Activated CD4-positive, alpha-beta T cell treated with anti-CD3 and anti-CD28 coated beads, Interleukin-10, Interleukin-2, amounts not matched to agents 100 ng/mL and 50 ng/mL, durations not matched to agents 16 hours and 8 hours (primary cell): Measurements from ENCODE around the gene ZNF611.
"Not testable (repeated sequence)": the region's sequence is repeated elsewhere in the genome, so short reads cannot be mapped to it uniquely, and the experiment has no call there.

Experiments used
- DNase-seq: peaks from one replicate; pipeline ENCODE4 v3.0.0-alpha.2; 2020

The ZNF611 gene

GRCh38 chr19:52734893-52735661 is at the start of gene ZNF611:
Gene ZNF611 (minus strand): TSS chr19:52735044. CDS start chr19:52715894, 19,150 bp downstream.
- peak; percentile 97 for DNase-seq

GRCh38 chr19:52782864-52783263 is 48.0 kb upstream of the ZNF611 start:
- not testable (repeated sequence) for DNase-seq

- DNase-seq = peak; percentile 22
Observed at GRCh38 chr19:52778811-52779210, 44.0 kb upstream of the ZNF611 start.

GRCh38 chr19:52756447-52756846 is 21.6 kb upstream of the ZNF611 start:
- DNase-seq = not testable (repeated sequence)

- DNase-seq = no peak
Observed at GRCh38 chr19:52749780-52750179, 14.9 kb upstream of the ZNF611 start.

GRCh38 chr19:52748336-52748950 is 13.6 kb upstream of the ZNF611 start:
- DNase-seq = peak; percentile 15

- not testable (repeated sequence) for DNase-seq
Observed at GRCh38 chr19:52745919-52746318, 11.1 kb upstream of the ZNF611 start.

GRCh38 chr19:52743091-52743490 is 8.2 kb upstream of the ZNF611 start:
- no peak for DNase-seq

- DNase-seq = peak; percentile 21
Observed at GRCh38 chr19:52742516-52742915, 7.7 kb upstream of the ZNF611 start.

GRCh38 chr19:52741951-52742485 is 7.2 kb upstream of the ZNF611 start:
- DNase-seq = no peak

GRCh38 chr19:52741371-52741770 is 6.5 kb upstream of the ZNF611 start:
- DNase-seq = not testable (repeated sequence)

- DNase-seq = no peak
Observed at GRCh38 chr19:52739576-52739975, 4.7 kb upstream of the ZNF611 start.

- no peak for DNase-seq
Observed at GRCh38 chr19:52735734-52736133, 890 bp upstream of the ZNF611 start.

- no peak for DNase-seq
Observed at GRCh38 chr19:52734331-52734892, 432 bp downstream of the ZNF611 start.

GRCh38 chr19:52726051-52726450 is 8.8 kb downstream of the ZNF611 start:
- not testable (repeated sequence) for DNase-seq

- no peak for DNase-seq
Observed at GRCh38 chr19:52725528-52725961, 9.3 kb downstream of the ZNF611 start.

GRCh38 chr19:52724701-52725514 is 9.9 kb downstream of the ZNF611 start:
- DNase-seq = no peak

- DNase-seq = not testable (repeated sequence)
Observed at GRCh38 chr19:52723907-52724598, 10.8 kb downstream of the ZNF611 start.

GRCh38 chr19:52722062-52723003 is 12.5 kb downstream of the ZNF611 start:
- DNase-seq = no peak

GRCh38 chr19:52720541-52720940 is 14.3 kb downstream of the ZNF611 start:
- not testable (repeated sequence) for DNase-seq

- DNase-seq = no peak
Observed at GRCh38 chr19:52716522-52716921, 18.3 kb downstream of the ZNF611 start.
